Embryonic facial prominence (tissue), 1 donor: ENCODE measurements around the gene FAM9B.

Source experiments
- DNase-seq: peaks from one replicate; pipeline ENCODE4 v3.0.0-alpha.2; 2016; ENCODE audit errors: extremely low spot score

The FAM9B gene

GRCh38 chrX:8980756-8981155, 53.2 kb downstream of the FAM9B start:
- no peak for DNase-seq
